GM18508 (cell line): ENCODE results near the gene SNW1.
"Not testable (repeated sequence)": the region's sequence is repeated elsewhere in the genome, so short reads cannot be mapped to it uniquely, and the experiment has no call there.

Experiments used
- ATAC-seq: cut with Tn5 transposase; IDR thresholded peaks from one replicate; pipeline ENCODE4 v1.9.1; 2021; ENCODE audit warnings: moderate number of reproducible peaks; ENCODE audit not compliant: insufficient read depth, unreplicated experiment

SNW1 gene

DNA sequence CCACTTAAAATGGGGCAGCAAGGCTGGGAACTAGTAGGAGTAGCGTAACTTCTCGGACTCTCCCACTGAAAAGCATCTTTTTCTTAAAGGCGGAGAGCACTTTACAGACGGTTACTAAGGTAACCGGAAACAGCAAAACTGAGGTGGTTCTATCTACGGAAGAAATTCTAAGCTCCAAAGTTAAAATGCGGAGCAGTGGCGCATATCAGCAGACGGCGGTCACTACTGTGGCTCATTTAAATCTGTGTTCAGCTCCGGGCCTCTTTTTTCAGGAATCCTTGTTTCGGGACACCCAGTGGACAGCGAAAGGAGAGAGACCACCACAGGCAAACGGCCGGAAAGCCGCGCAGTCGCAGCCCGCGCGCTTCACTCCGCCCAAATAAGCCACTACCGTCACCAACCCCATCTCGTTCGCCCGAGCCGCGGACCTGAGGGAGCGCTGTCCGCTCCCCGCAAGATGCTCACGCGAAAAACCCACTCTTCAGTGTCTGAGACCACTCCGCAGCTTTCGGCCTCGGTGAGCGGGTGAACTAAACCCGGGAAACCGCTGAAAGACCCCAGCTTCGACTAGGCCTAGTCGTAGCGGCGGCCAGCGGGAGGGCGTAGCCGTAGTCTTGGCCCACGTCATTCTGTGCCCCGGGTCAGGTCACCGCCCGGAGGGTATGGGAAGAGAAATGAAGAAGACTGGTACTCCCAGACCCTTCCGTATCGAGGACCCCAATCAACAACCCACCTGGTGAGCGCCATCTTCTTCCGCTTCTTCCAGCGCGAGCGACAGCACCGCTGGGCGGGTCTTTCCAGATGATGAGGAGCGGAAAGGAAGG is at the start of gene SNW1:
Gene SNW1 (minus strand): TSS at position 776 of the 824 bp plus-strand sequence. CDS start 29 bp downstream, at position 747.
- peak; percentile 92 for ATAC-seq

DNA sequence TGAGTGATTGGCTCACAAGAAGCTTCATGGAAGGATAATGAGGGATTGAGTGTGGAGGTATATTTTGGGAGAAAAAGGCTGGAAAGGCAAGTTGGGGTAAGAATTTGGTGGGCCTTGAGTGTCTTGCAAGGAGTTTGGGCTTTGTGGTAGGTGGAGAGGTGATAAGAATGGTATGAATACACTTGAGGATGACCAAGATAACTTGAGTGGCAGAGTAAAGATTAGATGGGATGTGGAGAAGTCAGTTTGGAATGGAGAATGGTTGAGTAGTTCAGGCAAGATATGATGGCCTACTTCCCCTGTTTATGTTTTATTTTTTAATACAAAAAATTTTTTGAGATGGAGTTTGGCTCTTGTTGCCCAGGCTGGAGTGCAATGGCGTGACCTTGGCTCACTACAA is 48.1 kb upstream of the SNW1 start:
- ATAC-seq = no peak

DNA sequence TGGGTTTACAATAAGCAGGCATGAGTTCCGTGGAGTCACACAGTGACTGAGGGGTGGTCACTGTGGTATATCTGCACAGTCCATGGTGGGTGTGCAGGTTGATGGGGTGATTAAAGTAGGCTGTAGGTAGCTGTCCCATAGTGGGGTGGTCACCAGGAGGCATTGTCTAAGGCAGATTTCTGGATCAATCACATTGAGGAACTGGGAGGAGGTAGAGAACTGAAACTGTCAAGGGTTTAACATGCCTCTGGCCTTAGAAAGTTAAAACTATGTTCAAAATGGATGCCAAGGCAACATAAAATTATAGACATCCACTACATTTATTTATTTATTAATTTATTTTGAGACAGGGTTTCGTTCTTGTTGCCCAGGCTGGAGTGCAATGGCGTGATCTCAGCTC is 47.3 kb upstream of the SNW1 start:
- no peak for ATAC-seq

GRCh38 chr14:77805706-77806105 is 44.8 kb upstream of the SNW1 start:
- no peak for ATAC-seq

DNA sequence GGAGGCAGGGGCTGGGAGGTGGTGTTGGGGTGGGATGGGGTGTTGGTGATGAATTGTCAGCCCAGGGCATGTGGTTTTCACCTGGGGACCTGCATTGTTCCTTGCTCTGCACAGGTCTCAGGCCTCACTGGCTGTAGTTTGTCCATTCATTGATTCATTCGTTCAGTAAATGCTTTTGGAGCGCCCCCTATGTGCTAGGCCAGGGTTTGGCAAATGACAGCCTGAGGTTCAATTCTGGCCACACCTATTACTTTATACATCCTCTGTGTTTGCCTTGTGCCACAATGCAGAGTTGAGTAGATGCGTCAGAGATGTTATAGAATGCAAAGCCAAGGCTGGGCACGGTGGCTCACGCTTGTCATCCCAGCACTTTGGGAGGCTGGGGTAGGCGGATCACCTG is 43.6 kb upstream of the SNW1 start:
- no peak for ATAC-seq

DNA sequence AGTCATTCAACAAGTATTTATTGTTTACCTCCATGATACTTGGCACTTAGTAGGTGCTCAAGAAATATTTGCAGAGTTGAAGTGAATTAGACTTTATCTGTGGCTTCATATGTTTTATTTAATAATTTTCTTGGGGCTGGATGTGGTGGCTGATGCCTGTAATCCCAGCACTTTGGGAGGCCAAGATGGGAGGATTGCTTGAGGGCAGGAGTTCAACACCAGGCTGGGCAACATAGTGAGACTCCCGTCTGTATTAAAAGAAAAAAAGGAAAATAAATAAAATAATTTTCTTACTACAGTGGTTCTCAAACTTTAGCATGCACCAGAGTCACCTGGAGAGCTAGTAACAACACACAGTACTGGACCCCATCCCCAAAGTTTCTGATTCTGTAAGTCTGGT is 39.9 kb upstream of the SNW1 start:
- no peak for ATAC-seq

- peak; percentile 90 for ATAC-seq
Measured at GRCh38 chr14:77799863-77800730, 39.1 kb upstream of the SNW1 start, which contains the start of gene ADCK1. TSS of gene ADCK1 (plus strand) at chr14:77800109. CDS start at chr14:77818979, 18,870 bp downstream.

DNA sequence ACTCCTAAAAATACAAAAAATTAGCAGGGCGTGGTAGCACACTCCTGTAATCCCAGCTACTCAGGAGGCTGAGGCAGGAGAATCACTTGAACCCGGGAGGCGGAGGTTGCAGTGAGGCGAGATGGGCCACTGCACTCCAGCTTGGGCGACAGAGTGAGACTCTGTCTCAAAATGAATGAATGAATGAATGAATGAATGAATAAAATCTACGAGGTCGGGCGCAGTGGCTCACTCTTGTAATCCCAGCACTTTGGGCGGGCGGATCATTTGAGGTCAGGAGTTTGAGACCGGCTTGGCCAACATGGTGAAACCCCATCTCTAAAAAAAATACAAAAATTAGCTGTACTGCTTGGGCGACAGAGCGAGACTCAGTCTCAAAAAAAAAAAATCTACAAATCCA is 38.5 kb upstream of the SNW1 start:
- ATAC-seq = not testable (repeated sequence)

DNA sequence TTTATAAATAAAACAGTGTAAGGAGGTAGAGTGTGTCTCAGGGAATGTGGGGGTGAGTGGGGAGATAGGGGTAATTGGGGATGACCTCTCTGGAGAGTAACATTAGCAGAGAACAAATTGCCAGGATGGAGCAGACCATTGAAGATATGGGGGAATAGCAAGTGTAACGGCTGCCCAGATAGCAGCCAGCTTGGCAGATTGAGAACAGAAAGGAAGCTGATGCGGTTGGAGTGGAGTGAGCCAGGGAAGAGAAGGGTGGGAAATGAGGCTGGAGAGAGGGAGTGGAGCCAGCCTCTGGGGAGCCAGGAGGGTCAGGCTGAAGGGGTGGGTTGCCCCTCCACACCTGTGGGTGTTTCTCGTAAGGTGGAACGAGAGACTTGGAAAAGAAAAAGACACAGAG is 33.4 kb upstream of the SNW1 start:
- ATAC-seq = no peak

GRCh38 chr14:77793255-77793654 is 32.3 kb upstream of the SNW1 start:
- ATAC-seq = not testable (repeated sequence)

- no peak for ATAC-seq
Measured at GRCh38 chr14:77791225-77791600, 30.3 kb upstream of the SNW1 start.

DNA sequence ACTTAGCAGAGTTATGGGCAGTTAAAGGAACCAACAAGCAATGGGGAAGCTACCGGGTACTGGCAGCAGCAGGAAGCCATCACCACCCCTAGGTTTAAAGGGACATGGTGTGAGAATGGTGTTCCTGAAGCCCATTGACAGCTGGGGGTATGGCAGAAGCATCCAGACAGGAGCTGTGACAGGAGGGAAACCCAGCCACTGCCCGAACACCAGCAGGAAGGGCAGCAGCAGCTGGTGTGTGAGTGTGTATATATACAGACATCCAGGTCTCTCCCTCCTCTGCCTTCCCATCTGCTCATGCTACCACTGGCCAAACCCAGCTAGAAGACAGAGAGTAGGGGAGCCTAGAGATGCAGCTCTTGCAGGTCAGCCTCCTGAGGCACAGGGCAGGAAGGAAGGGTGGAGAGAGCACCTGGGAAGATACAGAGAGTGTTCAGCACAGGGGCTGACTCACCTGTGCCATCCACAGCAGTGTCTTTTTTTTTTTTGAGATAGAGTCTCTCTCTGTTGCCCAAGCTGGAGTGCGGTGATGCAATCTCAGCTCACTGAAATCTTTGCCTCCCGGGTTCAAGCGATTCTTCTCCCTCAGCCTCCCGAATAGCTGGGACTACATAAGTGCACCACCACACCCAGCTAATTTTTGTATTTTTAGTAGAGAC is 29.7 kb upstream of the SNW1 start:
- ATAC-seq = no peak

- no peak for ATAC-seq
Measured at GRCh38 chr14:77786148-77786547, 25.2 kb upstream of the SNW1 start.

- no peak for ATAC-seq
Measured at GRCh38 chr14:77782202-77782601, 21.2 kb upstream of the SNW1 start.

- ATAC-seq = not testable (repeated sequence)
Measured at GRCh38 chr14:77773966-77774365, 13.0 kb upstream of the SNW1 start.

DNA sequence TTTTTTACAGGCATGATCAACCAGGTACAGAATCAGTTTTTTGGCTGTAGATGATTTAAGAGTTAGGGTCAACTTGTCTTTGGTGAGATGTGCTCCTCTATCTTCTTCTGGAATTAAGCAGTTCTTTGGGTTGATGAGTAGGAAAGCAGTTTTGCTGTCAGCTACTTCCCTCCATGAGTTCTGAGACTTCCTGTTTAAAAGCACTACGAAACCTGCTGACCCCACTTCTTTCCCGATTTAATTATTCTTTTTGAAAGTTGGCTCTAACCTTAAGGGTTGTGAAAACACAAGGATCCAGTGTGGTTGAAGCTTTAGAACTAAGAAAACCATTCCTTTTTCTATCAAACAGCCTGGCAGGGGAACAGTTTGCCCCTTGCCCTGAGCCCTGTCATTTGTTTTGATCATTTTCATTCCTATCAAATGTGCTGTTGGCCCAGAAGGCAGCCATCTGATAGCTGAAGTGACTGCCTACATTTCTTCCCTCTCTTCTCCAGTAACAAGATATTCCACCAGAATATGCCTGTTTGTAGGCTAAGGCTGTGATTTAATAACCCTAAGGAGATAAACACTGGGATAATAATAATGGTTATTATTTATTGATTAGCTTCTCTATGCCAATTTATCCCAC is 7.6 kb upstream of the SNW1 start:
- ATAC-seq = not testable (repeated sequence)

DNA sequence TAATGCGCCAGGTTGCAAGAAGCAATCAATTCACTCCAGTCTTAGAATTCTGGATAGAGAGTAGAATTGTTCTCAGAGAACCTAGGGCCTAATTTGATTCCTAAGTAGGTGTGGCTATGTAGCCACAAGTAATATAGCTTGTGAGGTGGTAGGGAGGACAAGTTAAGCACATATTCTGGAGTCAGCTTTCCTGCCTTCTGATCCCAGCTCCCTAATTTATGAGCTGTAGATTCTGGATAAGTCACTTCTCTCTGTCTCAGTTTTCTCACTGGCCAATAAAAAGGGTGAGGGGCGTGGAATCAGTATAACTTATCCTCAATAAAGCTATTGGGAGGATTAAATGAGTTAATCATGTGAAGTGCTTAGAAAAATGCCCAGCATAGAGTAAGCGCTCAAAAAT is 3.0 kb upstream of the SNW1 start:
- ATAC-seq = no peak

DNA sequence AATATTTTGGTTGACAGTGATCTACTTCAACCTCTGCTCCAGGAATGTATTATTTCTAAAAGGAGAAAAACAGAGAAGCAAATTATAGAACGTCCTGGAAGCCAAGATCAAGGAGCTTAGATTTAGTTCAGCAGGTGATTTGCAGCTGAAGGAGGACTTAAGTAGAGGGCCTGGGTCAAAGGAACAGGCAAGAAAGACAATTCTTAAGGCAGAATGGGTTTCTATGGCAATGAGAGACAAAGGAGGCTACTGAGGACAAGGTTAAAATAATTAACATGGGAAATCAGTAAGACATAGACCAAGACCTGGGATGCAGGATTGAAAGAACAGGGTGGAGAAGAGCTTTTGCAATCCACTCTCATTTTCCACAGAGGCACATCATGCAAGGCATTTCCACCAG is 2.4 kb upstream of the SNW1 start:
- no peak for ATAC-seq

DNA sequence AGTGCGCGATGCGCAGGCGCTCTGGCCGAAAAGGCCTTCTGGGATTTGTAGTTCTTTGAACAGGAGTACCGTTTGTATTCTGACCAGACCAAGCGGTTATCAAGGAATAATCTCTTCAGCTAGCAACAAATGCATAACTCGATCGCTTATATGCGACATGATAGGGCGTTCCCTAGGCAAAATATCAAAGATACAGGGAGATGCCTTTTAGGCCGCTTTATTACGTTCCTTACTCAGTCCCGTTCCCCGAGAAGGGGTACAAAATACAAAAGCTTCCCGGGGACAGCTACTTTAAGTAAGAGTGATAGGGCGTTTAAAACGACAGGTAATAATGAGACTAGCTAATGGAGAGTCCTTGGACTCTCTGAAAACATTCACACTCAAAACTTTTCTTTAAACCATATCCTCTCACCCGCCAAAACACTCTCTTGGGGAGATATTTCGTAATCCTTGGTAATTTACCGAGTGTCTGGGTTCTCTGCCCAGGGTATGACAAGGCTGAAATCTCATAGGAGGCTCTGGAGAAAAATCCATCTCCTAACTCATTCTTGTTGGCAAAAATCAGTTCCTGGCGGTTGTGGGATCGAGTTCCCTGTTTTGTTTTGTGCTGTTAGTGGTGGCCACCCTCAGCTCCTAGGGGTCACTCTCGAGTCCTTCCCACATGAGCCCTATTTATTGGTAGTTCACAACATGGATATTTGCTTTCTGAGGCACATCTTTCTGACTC is 412 bp upstream of the SNW1 start:
- ATAC-seq = no peak
